ENCODE results near the gene MLXIPL.

DNA sequence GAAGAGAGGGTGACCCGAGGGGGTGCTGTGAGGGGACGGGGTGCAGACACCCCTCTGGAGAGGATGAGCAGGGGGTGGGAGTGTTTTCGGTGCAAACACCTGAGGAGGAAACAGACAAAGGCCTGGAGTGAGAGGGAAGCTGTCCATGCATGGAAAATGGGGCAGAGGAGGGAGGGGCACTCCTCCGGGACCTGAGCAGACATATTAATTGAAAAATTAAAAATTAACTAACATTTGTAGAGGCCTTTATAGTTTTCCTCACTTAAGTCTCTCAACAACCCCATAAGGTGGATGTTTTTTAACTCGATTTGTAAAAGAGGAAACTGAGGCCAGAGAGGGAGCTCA, 44.5 kb upstream of the MLXIPL start:
- no peak for TF ChIP-seq CTCF (conservative IDR thresholded peaks at IDR 0.05 in 1 of 2, IDR thresholded peaks at IDR 0.05 in 1 of 2; ENCODE audit: extremely low read depth in 1 of 2, insufficient read depth in 1 of 2, low read depth in 1 of 2, low read length in 2 of 2)
- no peak for TF ChIP-seq EZH2 (IDR thresholded peaks at IDR 0.05; ENCODE audit: borderline replicate concordance, low read length)

Measured in mammary epithelial cell (primary cell).